UCSD-AML1 (cell line): ENCODE measurements around the gene RNF186.

Experiments used
- DNase-seq: peaks from one replicate; lab custom pipeline; 2025; ENCODE audit not compliant: unreplicated experiment; lab: John Stamatoyannopoulos, UW

RNF186 gene

DNA sequence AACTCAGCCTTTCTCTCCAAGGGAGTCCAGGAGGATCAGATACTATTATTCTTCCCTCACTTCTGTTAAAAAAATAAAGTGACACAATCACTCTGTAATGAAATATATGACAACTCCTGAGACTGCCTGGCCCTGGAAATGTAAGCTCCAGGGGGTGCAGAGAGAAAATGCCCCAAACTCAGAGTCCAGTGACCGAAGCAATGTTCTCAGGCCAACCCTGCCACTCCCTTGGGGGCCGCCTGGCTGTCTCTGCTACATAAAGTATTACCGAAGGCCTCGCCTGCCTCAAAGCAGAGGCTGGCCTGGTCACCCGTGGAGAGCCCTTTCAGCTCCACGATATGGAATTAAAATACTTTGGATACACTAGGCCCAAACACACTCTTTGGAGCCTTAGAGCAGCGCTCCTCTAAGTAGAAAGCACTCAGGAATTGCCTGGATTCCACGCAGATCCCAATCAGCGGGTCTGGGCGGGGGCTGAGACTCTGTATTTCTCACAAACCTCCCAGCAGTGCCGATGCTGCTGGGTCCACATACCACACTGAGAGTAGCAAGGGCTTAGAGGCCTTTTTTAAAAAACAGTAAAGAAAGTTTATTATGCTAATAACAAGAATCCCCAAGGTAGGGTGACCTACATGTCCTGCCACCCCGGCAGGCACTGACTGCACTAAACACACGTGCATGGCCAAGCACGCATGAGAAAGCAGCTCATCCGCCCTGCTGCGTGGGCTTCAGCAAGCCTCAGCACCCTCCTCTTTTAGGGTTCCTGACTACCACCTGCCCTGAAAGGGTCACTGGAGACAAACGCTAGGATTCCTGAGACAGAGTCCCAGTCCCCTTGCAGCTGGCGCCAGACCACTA lies 46.5 kb downstream of the RNF186 start:
- no peak for DNase-seq

- no peak for DNase-seq
Observed at GRCh38 chr1:19765623-19766022, 49.5 kb downstream of the RNF186 start.

- no peak for DNase-seq
Observed at GRCh38 chr1:19764848-19765247, 50.2 kb downstream of the RNF186 start.
